Keratinocyte (primary cell): ENCODE measurements around the gene STRN4. TPM values are rescaled to one million over a fixed set of nuclear protein-coding genes. Genes with fewer than 3 reads are reported as not detected.
A peak's percentile ranks its signal among the peaks of the same experiment; 100 is the strongest.

Source experiments
- DNase-seq: peaks from one replicate; pipeline ENCODE4 v3.0.0-alpha.2; 2011; ENCODE audit warnings: low read depth, missing footprints, low spot score
- FAIRE-seq: peaks from 2 replicates; lab custom pipeline; 2011; peaks lifted over from hg19 to GRCh38; lab: Jason Lieb, UNC
- H2AFZ ChIP-seq: 2 replicates; pipeline ENCODE4 v1.6.0; 2012; ENCODE audit warnings: low read length, control low read depth, inconsistent platforms; ENCODE audit not compliant: control insufficient read depth
- H3K27ac ChIP-seq: 2 replicates; pipeline ENCODE4 v1.5.1; 2011; ENCODE audit warnings: low read length; ENCODE audit not compliant: control insufficient read depth, insufficient read depth
- H3K27me3 ChIP-seq: 3 replicates; pipeline ENCODE4 v1.6.0; 2011; ENCODE audit warnings: low read length; ENCODE audit not compliant: control insufficient read depth, insufficient read depth; ENCODE audit errors: extremely low read depth
- H3K36me3 ChIP-seq, 2 experiments: 2 replicates in 1 of 2; 3 replicates in 1 of 2; pipeline ENCODE4 v1.5.1; 2011; ENCODE audit warnings: low read length in 2 of 2, mild to moderate bottlenecking in 1 of 2; ENCODE audit not compliant: control insufficient read depth in 2 of 2, insufficient read depth in 2 of 2; ENCODE audit errors: extremely low read depth in 1 of 2
- H3K4me1 ChIP-seq: 3 replicates; pipeline ENCODE4 v1.5.1; 2011; ENCODE audit warnings: low read length; ENCODE audit not compliant: control insufficient read depth, insufficient read depth; ENCODE audit errors: extremely low read depth
- H3K4me2 ChIP-seq: 3 replicates; pipeline ENCODE4 v1.6.0; 2011; ENCODE audit warnings: low read depth, low read length; ENCODE audit not compliant: control insufficient read depth, insufficient read depth; ENCODE audit errors: extremely low read depth
- H3K4me3 ChIP-seq, 3 experiments: fragments of 200-600 bp in 1 of 3; sonication (generic) in 1 of 3; 2 replicates in 2 of 3; 3 replicates in 1 of 3; pipeline ENCODE4 v1.5.1; 2011 to 2016; ENCODE audit warnings: low read length in 3 of 3, mild to moderate bottlenecking in 3 of 3, control low read depth in 2 of 3, inconsistent platforms in 1 of 3, low read depth in 1 of 3, mixed read lengths in 1 of 3, mixed run types in 1 of 3, moderate library complexity in 1 of 3; ENCODE audit not compliant: control insufficient read depth in 2 of 3, insufficient read depth in 2 of 3; ENCODE audit errors: extremely low read depth in 1 of 3
- H3K79me2 ChIP-seq: 2 replicates; pipeline ENCODE4 v1.6.0; 2012; ENCODE audit warnings: low read length; ENCODE audit not compliant: control insufficient read depth, insufficient read depth
- H3K9ac ChIP-seq: 3 replicates; pipeline ENCODE4 v1.6.0; 2011; ENCODE audit warnings: low read length; ENCODE audit not compliant: control insufficient read depth, insufficient read depth; ENCODE audit errors: extremely low read depth
- H3K9me1 ChIP-seq: 3 replicates; pipeline ENCODE4 v1.6.0; 2011; ENCODE audit warnings: low read length; ENCODE audit not compliant: control insufficient read depth, insufficient read depth; ENCODE audit errors: extremely low read depth
- H3K9me3 ChIP-seq: 2 replicates; pipeline ENCODE4 v1.5.1; 2012; ENCODE audit warnings: low read depth, low read length; ENCODE audit not compliant: control insufficient read depth
- H4K20me1 ChIP-seq: 3 replicates; pipeline ENCODE4 v1.6.0; 2011; ENCODE audit warnings: low read length; ENCODE audit not compliant: control insufficient read depth, insufficient read depth; ENCODE audit errors: extremely low read depth
- EZH2 ChIP-seq: IDR thresholded peaks from one replicate; pipeline ENCODE4 v1.6.1; 2012; ENCODE audit warnings: inconsistent platforms, mild to moderate bottlenecking, low read length, moderate library complexity
- dilution Hi-C: fragments of 300-500 bp; cut with MboI; formaldehyde crosslinking; loops from one replicate; pipeline ENCODE4 v1.7.0; 2020; ENCODE audit warnings: low sequenced_read_pairs; ENCODE audit not compliant: extremely low pct_ligation_motif_present
- polyA plus RNA-seq, 5 experiments: library from polyadenylated mRNA; depleted of rRNA in 3 of 5; stranded (reverse) in 3 of 5; stranded (forward) in 1 of 5; unstranded in 1 of 5; fragments of >200 nt; gene quantifications; 1 replicate in 1 of 5; 2 replicates in 3 of 5; 3 replicates in 1 of 5; pipeline versions ENCODE4 v1.2.1 to v1.2.3, GENCODE V29; 2011 to 2012; ENCODE audit warnings: missing spikeins in 2 of 5, low read depth in 1 of 5, low replicate concordance in 1 of 5
- TF ChIP-seq, protein P1 (sequence below), 3 experiments: IDR thresholded peaks in 1 of 3; conservative IDR thresholded peaks in 1 of 3; optimal IDR thresholded peaks in 1 of 3; 2 replicates in 2 of 3; 3 replicates in 1 of 3; pipeline versions ENCODE3 to v1.5.1; 2011; ENCODE audit warnings: low read length in 3 of 3, mild to moderate bottlenecking in 3 of 3, moderate library complexity in 2 of 3, control low read depth in 1 of 3, inconsistent platforms in 1 of 3; ENCODE audit not compliant: insufficient read depth in 2 of 3; ENCODE audit errors: extremely low read depth in 1 of 3

Gene STRN4
- polyA plus RNA-seq, 1 donor (not counting 4 experiments of a cell fraction or from before 2014, with no cell fraction given) = 37.3 TPM

DNA sequence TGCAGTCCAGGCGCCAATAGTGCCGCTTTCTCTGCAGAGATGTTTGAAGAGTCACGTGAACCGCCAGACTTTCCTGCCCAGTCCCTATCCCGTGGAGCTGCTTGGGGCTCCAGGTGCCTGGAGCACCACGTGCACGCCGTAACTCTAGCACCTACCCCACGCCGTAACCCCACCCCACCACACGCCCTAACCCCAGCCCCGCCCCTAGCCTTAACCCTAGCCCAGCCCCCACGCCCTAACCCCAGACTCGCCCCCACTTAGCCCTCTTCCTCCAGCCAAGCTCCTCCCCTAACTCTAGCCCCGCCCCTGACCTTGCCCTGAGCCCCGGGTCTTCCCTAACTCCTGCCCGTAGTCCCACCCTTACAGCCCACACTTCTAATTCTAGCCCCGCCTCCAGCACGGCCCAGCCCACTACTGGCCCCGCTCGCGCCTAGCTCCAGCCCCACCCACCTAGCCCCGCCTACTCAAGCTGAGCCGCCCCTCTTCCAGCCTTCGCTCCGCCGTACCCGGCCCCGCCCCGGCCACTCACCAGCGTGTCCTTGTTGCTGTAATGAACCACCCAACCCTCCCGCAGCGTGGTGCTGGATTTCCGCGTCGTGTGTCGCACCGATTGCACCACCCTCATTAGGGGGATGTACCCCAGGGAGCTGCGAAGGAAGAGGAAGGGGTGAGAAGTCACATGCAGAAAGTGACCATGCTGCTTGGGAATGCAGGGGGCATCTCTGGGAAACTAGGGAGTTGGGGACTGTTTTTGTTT is 48.9 kb downstream of the STRN4 start:
- FAIRE-seq (no peak), DNase-seq (peak; percentile 56)
- no peak for TF ChIP-seq EZH2
- TF ChIP-seq, protein P1, sequence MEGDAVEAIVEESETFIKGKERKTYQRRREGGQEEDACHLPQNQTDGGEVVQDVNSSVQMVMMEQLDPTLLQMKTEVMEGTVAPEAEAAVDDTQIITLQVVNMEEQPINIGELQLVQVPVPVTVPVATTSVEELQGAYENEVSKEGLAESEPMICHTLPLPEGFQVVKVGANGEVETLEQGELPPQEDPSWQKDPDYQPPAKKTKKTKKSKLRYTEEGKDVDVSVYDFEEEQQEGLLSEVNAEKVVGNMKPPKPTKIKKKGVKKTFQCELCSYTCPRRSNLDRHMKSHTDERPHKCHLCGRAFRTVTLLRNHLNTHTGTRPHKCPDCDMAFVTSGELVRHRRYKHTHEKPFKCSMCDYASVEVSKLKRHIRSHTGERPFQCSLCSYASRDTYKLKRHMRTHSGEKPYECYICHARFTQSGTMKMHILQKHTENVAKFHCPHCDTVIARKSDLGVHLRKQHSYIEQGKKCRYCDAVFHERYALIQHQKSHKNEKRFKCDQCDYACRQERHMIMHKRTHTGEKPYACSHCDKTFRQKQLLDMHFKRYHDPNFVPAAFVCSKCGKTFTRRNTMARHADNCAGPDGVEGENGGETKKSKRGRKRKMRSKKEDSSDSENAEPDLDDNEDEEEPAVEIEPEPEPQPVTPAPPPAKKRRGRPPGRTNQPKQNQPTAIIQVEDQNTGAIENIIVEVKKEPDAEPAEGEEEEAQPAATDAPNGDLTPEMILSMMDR (optimal IDR thresholded peaks at IDR 0.05 in 1 of 3, IDR thresholded peaks at IDR 0.05 in 1 of 3, conservative IDR thresholded peaks at IDR 0.05 in 1 of 3; ENCODE audit: extremely low read depth in 1 of 3, insufficient read depth in 2 of 3, low read length in 3 of 3) = no peak
- Histone ChIP-seq H3K9me1 (no peaks in the 10 kb centered on the region), H3K4me2 (peak overlapping the region; percentile 22), H2AFZ (no peak overlapping the region), H3K9me3 (no peaks in the 10 kb centered on the region), H3K4me1 (peaks cover 2% of the 10 kb centered on the region), H3K4me3 (no peak overlapping the region), H3K79me2 (no peaks in the 10 kb centered on the region), H4K20me1 (peaks cover 5% of the 10 kb centered on the region), H3K27me3 (no peaks in the 10 kb centered on the region), H3K9ac (no peak overlapping the region), H3K36me3 (peaks cover 53 to 60% of the 10 kb centered on the region in 2 experiments), H3K27ac (no peak overlapping the region)
- dilution Hi-C loops = no loop called here

DNA sequence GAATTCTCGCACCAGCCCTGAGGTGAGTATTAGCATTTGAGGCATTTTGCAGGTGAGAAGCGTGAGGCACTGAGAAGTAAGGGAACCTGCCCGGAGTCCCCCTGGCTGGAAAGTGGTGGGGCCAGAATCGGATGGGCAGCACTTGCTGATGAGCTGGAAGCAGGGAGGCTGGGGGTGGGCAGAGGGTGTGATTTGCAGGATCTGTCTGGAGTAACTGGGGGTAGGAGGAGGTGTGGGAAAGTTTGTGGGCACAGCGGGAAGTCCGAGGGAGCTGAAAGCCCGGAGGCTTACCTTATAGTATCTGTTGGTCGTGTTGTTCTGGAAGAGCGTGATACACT is 49.4 kb downstream of the STRN4 start:
- H2AFZ ChIP-seq = no peak overlapping the region
- TF ChIP-seq EZH2 = no peak
- TF ChIP-seq, protein P1 (optimal IDR thresholded peaks at IDR 0.05 in 1 of 3, IDR thresholded peaks at IDR 0.05 in 1 of 3, conservative IDR thresholded peaks at IDR 0.05 in 1 of 3; ENCODE audit: extremely low read depth in 1 of 3, insufficient read depth in 2 of 3, low read length in 3 of 3) = no peak
- H3K9me3 ChIP-seq = no peaks in the 10 kb centered on the region
- FAIRE-seq = no peak
- H3K9ac ChIP-seq = no peak overlapping the region
- H3K27me3 ChIP-seq = no peaks in the 10 kb centered on the region
- dilution Hi-C loops = no loop called here
- no peaks in the 10 kb centered on the region for H3K79me2 ChIP-seq
- peaks cover 2% of the 10 kb centered on the region for H3K4me1 ChIP-seq
- no peak overlapping the region for H3K4me3 ChIP-seq
- H3K27ac ChIP-seq = no peak overlapping the region
- peaks cover 59 to 61% of the 10 kb centered on the region in 2 experiments for H3K36me3 ChIP-seq
- DNase-seq = no peak
- peak overlapping the region; percentile 22 for H3K4me2 ChIP-seq
- peaks cover 5% of the 10 kb centered on the region for H4K20me1 ChIP-seq
- H3K9me1 ChIP-seq = no peaks in the 10 kb centered on the region
